Measurements from ENCODE around the gene OAS1.
A peak's percentile ranks its signal among the peaks of the same experiment; 100 is the strongest.

The OAS1 gene

DNA sequence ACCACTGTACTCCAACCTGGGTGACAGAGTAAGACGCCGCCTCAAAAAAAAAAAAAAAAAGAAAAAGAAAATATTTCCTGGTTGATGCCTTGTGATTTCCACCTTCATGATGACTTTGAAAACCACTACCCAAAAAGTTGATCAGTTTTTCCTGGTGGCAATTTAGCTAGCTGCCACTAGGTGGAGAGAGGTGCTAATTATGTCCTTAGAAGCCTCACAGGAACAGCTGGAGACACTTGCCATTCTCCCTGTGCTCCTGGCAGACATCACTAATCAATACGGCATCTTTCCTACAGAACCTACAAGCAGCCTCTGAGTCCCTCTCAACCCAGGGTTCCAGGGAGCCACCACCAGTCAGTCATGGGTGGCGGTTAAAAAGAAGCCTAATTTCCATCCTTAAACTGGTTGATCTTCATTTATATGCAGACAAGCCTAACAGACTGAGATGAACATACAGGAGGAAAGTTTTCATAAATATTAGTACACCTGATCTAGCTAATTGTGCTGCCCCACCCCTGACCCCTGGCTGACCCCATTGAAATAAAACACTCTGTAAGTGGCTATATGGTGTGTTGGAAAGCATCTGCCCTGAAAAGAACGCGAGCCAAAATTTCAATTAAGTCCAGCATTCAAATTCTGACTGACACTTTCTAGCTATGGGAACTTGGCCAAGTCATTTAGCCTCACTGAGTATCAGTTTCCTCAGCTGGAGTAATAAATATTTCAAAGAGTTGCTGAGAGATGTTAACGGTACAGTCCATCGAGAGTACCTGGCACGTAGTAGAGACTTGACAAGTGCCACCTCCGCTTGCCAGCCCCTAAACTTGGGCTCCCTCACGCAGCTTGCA lies 6.2 kb upstream of the OAS1 start:
- TF ChIP-seq, protein P1, sequence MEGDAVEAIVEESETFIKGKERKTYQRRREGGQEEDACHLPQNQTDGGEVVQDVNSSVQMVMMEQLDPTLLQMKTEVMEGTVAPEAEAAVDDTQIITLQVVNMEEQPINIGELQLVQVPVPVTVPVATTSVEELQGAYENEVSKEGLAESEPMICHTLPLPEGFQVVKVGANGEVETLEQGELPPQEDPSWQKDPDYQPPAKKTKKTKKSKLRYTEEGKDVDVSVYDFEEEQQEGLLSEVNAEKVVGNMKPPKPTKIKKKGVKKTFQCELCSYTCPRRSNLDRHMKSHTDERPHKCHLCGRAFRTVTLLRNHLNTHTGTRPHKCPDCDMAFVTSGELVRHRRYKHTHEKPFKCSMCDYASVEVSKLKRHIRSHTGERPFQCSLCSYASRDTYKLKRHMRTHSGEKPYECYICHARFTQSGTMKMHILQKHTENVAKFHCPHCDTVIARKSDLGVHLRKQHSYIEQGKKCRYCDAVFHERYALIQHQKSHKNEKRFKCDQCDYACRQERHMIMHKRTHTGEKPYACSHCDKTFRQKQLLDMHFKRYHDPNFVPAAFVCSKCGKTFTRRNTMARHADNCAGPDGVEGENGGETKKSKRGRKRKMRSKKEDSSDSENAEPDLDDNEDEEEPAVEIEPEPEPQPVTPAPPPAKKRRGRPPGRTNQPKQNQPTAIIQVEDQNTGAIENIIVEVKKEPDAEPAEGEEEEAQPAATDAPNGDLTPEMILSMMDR (IDR thresholded peaks at IDR 0.05; ENCODE audit: low read depth, low read length): peak; percentile 69
- no peak for DNase-seq (ENCODE audit: extremely low read depth, low read depth)

DNA sequence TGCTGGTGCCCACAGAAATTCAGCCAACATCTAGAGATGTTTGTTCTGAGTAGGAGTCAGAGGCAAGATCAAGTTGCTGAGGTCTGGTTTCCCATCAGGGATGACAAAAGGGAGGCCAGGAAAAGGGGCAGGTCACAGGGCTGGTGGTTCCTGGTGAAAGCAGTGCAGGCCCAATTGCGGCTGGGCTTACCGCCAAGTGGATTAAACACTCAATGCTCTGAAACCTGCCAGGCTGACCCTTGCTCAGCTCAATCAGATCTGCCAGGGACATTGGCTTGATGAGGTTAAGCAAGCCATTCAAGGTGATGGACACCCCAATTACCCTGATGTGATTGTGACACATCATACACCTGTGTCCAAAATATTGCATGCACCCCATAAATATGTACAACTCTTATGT lies 5.5 kb upstream of the OAS1 start:
- TF ChIP-seq, protein P1 (IDR thresholded peaks at IDR 0.05; ENCODE audit: low read depth, low read length): no peak
- DNase-seq (ENCODE audit: extremely low read depth, low read depth): no peak

DNA sequence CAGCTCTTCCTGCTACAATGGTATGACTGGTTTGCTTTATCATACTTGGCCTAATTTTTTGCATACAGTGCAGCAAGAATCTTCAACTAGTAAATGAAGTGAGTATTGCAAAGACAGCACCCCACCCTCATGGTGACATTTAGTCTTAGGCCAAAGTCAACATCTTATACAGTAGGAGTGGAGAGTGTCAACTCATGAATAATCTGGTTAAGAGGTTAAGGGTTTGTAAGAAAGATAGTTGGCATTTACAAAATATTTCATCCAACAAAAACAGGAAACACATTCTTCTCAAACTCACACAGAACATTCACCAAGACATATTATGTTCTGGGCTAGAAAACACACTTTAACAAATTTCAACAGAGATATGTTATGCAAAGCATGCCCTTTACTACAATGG lies 2.2 kb upstream of the OAS1 start:
- TF ChIP-seq, protein P1 (IDR thresholded peaks at IDR 0.05; ENCODE audit: low read depth, low read length): no peak
- DNase-seq (ENCODE audit: extremely low read depth, low read depth): no peak

DNA sequence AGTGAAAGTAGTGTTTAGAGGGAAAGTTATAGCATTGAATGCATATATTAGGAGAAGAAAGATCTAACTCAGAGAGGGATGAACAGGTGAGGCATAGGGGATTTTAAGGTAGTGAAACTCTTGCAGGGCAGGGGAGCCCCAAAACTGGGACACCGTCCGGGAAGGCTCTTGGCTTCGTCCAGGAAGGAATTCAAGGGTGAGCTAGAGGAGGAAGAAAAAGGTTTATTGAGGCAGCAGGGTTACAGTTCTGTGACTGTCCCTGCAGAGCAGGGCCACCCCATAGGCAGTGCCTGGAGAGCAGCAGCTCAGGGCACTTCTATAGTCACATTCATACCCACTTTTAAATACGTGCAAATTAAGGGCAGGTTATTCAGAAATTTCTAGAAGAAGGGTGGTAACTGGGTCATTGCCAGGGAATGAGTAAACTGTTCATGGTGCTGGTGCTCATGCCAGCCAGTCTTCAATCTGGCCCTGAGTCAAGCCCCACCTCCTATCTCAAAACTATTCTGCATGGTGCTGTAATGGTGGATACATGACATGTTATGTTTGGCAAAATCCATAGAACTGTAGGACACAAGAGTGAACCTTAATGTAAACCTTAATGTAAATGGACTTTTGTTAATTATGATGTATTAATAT lies 1.2 kb upstream of the OAS1 start:
- DNase-seq (ENCODE audit: extremely low read depth, low read depth): no peak
- TF ChIP-seq, protein P1 (IDR thresholded peaks at IDR 0.05; ENCODE audit: low read depth, low read length): no peak

DNA sequence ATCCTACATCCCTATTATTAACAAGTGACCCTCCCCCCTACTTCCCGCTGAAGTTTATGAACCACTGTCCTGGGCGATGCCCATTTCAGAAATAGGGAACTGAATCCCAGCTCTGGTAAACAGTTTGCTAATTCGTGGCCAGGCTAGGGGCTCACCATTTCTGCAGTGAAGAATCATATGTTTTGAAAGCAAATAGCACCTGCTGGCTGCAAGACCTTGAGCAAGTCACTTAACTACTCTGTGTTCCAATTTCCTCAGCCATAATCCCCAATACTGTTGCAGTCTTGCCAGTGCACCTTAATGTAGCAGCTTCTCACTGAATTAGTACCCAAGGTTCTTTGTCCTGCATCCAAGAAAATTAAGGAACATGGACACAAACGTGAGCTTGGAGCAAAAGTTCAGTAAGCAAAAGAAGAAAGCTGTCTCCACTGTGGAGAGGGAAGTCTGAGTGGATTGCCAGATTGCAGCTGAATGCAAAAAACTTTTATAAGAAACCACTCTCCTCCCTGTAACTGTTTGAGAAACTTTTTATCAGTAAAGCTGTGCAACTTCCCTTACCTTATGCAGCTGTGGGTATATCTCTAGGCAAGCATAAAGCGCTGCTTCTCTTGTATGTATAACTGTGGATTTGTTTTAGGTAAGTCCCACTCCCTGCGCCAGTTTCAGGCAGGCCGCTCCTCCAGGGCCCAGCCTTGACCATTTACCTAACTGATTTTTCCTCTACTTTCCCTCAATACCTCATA lies 824 bp downstream of the OAS1 start:
- TF ChIP-seq, protein P1 (IDR thresholded peaks at IDR 0.05; ENCODE audit: low read depth, low read length): no peak
- no peak for DNase-seq (ENCODE audit: extremely low read depth, low read depth)

DNA sequence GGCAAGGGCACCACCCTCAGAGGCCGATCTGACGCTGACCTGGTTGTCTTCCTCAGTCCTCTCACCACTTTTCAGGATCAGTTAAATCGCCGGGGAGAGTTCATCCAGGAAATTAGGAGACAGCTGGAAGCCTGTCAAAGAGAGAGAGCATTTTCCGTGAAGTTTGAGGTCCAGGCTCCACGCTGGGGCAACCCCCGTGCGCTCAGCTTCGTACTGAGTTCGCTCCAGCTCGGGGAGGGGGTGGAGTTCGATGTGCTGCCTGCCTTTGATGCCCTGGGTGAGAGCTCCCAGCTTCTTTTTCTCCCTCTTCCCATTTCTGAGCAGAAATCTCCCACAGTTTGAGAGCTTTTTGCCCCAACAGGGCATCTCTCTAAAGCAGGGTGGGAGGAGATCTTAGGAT lies 1.8 kb downstream of the OAS1 start:
- DNase-seq (ENCODE audit: extremely low read depth, low read depth): no peak
- TF ChIP-seq, protein P1 (IDR thresholded peaks at IDR 0.05; ENCODE audit: low read depth, low read length): no peak

DNA sequence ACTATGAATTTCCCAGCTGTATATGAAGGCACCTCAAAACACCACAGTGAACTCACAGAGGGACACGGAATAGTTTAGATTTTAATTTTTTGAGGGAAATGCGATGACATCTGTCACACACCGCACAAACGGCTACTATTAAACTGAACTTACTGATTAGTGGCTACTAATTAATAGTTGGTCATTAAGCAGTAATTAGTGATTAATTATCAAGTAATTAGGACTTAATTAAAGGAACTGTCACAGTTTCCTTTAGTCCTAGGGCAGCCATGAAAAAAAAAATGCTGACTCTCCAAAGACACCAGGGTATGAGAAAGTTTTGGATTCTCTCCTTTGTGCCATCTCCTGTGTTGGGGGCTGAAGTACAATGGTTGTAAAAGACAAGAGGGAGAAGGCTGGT lies 2.9 kb downstream of the OAS1 start:
- TF ChIP-seq, protein P1 (IDR thresholded peaks at IDR 0.05; ENCODE audit: low read depth, low read length): no peak
- DNase-seq (ENCODE audit: extremely low read depth, low read depth): no peak

Data from AG09319 (cell line).